Stomach (tissue), 9 donors: ENCODE measurements around the gene TMEM140. TPM values are rescaled to one million over a fixed set of nuclear protein-coding genes. Genes with fewer than 3 reads are reported as not detected.
"Not testable (repeated sequence)": the region's sequence is repeated elsewhere in the genome, so short reads cannot be mapped to it uniquely, and the experiment has no call there.

Experiments
- DNase-seq, 2 donors: peaks; one replicate each; pipeline versions ENCODE4 v3.0.0 to v3.0.0-alpha.2; 2013 to 2019
- H3K27ac ChIP-seq, 5 donors: fragments of 200-600 bp in 4 of 5; sonication (generic) in 4 of 5; one replicate each; pipeline ENCODE4 v1.5.1; 2013 to 2019; ENCODE audit warnings: mild to moderate bottlenecking in 1 of 5, moderate library complexity in 1 of 5
- H3K27me3 ChIP-seq, 3 donors: fragments of 200-600 bp; sonication (generic); one replicate each; pipeline ENCODE4 v1.5.1; 2017 to 2019; ENCODE audit warnings: mixed run types in 1 of 3
- H3K36me3 ChIP-seq, 4 donors: fragments of 200-600 bp; sonication (generic); 1 replicate in 3 of 4; 2 replicates in 1 of 4; pipeline ENCODE4 v1.5.1; 2016 to 2019
- H3K4me1 ChIP-seq, 4 donors: fragments of 200-600 bp; sonication (generic); one replicate each; pipeline ENCODE4 v1.5.1; 2016 to 2019
- H3K4me3 ChIP-seq, 4 donors: fragments of 200-600 bp; sonication (generic) in 3 of 4; one replicate each; pipeline ENCODE4 v1.5.1; 2016 to 2019; ENCODE audit warnings: mild to moderate bottlenecking in 1 of 4
- H3K9me3 ChIP-seq, 4 donors: fragments of 200-600 bp; sonication (generic); one replicate each; pipeline ENCODE4 v1.5.1; 2016 to 2019
- CTCF ChIP-seq, 7 experiments: fragments of 450-650 bp in 4 of 7; fragments of 200-600 bp in 3 of 7; sonication (generic) in 3 of 7; IDR thresholded peaks; one replicate each; pipeline ENCODE4 v1.5.1; 2016 to 2019; ENCODE audit warnings: antibody characterized with exemption in 7 of 7, control low read depth in 2 of 7, mild to moderate bottlenecking in 1 of 7
- EP300 ChIP-seq: sonication (generic); formaldehyde crosslinking; IDR thresholded peaks from one replicate; pipeline ENCODE4 v1.6.1; 2017; ENCODE audit warnings: antibody characterized with exemption
- POLR2A ChIP-seq, 4 donors: fragments of 450-650 bp; IDR thresholded peaks; one replicate each; pipeline ENCODE4 v1.6.1; 2016; ENCODE audit warnings: antibody characterized with exemption in 4 of 4, control low read depth in 2 of 4, mild to moderate bottlenecking in 1 of 4, moderate library complexity in 1 of 4
- POLR2AphosphoS5 ChIP-seq, 3 donors: sonication (generic); formaldehyde crosslinking; IDR thresholded peaks; one replicate each; pipeline ENCODE4 v1.6.1; 2016; ENCODE audit warnings: antibody characterized with exemption in 3 of 3
- whole genome bisulfite sequencing, 5 donors: extraction: QIAGEN DNeasy Blood & Tissue Kit in 3 of 5; methylation state at CpG; one replicate each; pipeline versions ENCODE4 v1.1.5 to v1.1.7; 2013 to 2018; 5-methylcytosine and 5-hydroxymethylcytosine counted together
- intact Hi-C: fragments of 100-400 bp; cut with DNase I; formaldehyde crosslinking; loops from one replicate; pipeline ENCODE4 v1.15.1; 2023; ENCODE audit warnings: low total_unique reads
- polyA plus RNA-seq, 3 donors: library from polyadenylated mRNA; stranded (reverse); fragments of 200-250 nt; gene quantifications; one replicate each; pipeline ENCODE4 v1.2.3, GENCODE V29; 2013
- total RNA-seq, 5 donors: library from RNA; depleted of rRNA; stranded (reverse); fragments of >200 nt; gene quantifications; one replicate each; pipeline versions ENCODE4 v1.1.0 to v1.2.3, GENCODE V29; 2014 to 2016
- donor health status: healthy with polysubstance abuse.
- donor health status: Bipolar disorder and iron deficiency.
- donor health status: healthy.

The TMEM140 gene
- total and polyA plus RNA-seq, 8 donors = 0.89 to 18.7 (median 7.9) TPM

- no peak for TF ChIP-seq CTCF (IDR thresholded peaks at IDR 0.05)
- no peak for TF ChIP-seq EP300
- no peak for TF ChIP-seq POLR2AphosphoS5 (IDR thresholded peaks at IDR 0.05)
- TF ChIP-seq POLR2A (IDR thresholded peaks at IDR 0.05) = no peak
- Histone ChIP-seq H3K4me1 (peaks cover 17 to 43% (median 37%) of the 10 kb centered on the region in 4 donors), H3K4me3 (no peak overlapping the region), H3K27me3 (no peaks in the 10 kb centered on the region), H3K36me3 (peaks cover 19 to 35% (median 32%) of the 10 kb centered on the region in 4 donors), H3K27ac (no peak overlapping the region), H3K9me3 (no peaks in the 10 kb centered on the region)
- WGBS, 5 donors = 70 to 76% (median 72%) methylated on average over 5 to 6 of the region's 6 CpGs
- DNase-seq = peak in 1 of 2 donors; percentile 35
- intact Hi-C loops = no loop called here
Observed at GRCh38 chr7:135208102-135208793, 60.4 kb downstream of the TMEM140 start.

- no peaks in the 10 kb centered on the region for H3K9me3 ChIP-seq
- no peak overlapping the region for H3K27ac ChIP-seq
- peaks cover 9 to 25% (median 22%) of the 10 kb centered on the region in 4 donors for H3K36me3 ChIP-seq
- peaks cover 17 to 43% (median 37%) of the 10 kb centered on the region in 4 donors for H3K4me1 ChIP-seq
- no peak for TF ChIP-seq POLR2A (IDR thresholded peaks at IDR 0.05)
- TF ChIP-seq EP300 = no peak
- no peak for TF ChIP-seq POLR2AphosphoS5 (IDR thresholded peaks at IDR 0.05)
- no peak for TF ChIP-seq CTCF (IDR thresholded peaks at IDR 0.05)
- H3K4me3 ChIP-seq = no peak overlapping the region
- intact Hi-C loops = no loop called here
- DNase-seq = no peak
- no peaks in the 10 kb centered on the region for H3K27me3 ChIP-seq
- WGBS, 5 donors = 63 to 79% (median 70%) methylated on average over 7 of the region's 7 CpGs
Observed at GRCh38 chr7:135209225-135209834, 61.5 kb downstream of the TMEM140 start.

- intact Hi-C loops = no loop called here
- Histone ChIP-seq H3K4me3 (peak overlapping the region; percentile 71 to 82 (median 78)), H3K36me3 (peaks cover 0 to 9% (median 6%) of the 10 kb centered on the region in 4 donors), H3K9me3 (no peaks in the 10 kb centered on the region), H3K4me1 (peaks cover 17 to 43% (median 37%) of the 10 kb centered on the region in 4 donors), H3K27ac (peak overlapping the region; percentile 92 to 96 (median 93)), H3K27me3 (no peaks in the 10 kb centered on the region)
- WGBS, 5 donors = 0 to 2% (median 0%) methylated on average over 9 to 13 of the region's 13 CpGs
- DNase-seq = peak in 1 of 2 donors; percentile 63
- TF ChIP-seq POLR2AphosphoS5 (IDR thresholded peaks at IDR 0.05) (no peak), CTCF (IDR thresholded peaks at IDR 0.05) (no peak), EP300 (no peak), POLR2A (IDR thresholded peaks at IDR 0.05) (no peak)
Observed at GRCh38 chr7:135210888-135211178, 63.0 kb downstream of the TMEM140 start.

GRCh38 chr7:135211179-135211945 is 63.5 kb downstream of the TMEM140 start, which contains the start of gene WDR91:
Gene WDR91 (minus strand): TSS chr7:135211526. CDS start chr7:135211502, 24 bp downstream.
- peak within 1 kb of the TSS; percentile 92 to 96 (median 94) for H3K27ac ChIP-seq
- peaks cover 0 to 6% (median 2%) of the 10 kb centered on the region in 4 donors for H3K36me3 ChIP-seq
- no peaks in the 10 kb centered on the region for H3K27me3 ChIP-seq
- WGBS, 5 donors = 0 to 1% (median 0%) methylated on average over 15 to 82 of the region's 82 CpGs
- TF ChIP-seq CTCF (IDR thresholded peaks at IDR 0.05) (no peak), POLR2A (IDR thresholded peaks at IDR 0.05) (peak in 2 of 4 donors; percentile 33 to 82), EP300 (no peak), POLR2AphosphoS5 (IDR thresholded peaks at IDR 0.05) (peak; percentile 62 to 95 (median 88))
- peaks cover 17 to 43% (median 37%) of the 10 kb centered on the region in 4 donors for H3K4me1 ChIP-seq
- H3K4me3 ChIP-seq = peak within 1 kb of the TSS; percentile 71 to 82 (median 78)
- intact Hi-C loops = no loop called here
- DNase-seq = peak; percentile 98 to 99
- no peaks in the 10 kb centered on the region for H3K9me3 ChIP-seq

- WGBS, 5 donors = 43 to 53% (median 49%) methylated on average over 27 to 30 of the region's 30 CpGs
- Histone ChIP-seq H3K27ac (peak overlapping the region; percentile 92 to 96 (median 94)), H3K4me1 (peaks cover 17 to 41% (median 34%) of the 10 kb centered on the region in 4 donors), H3K4me3 (peak overlapping the region; percentile 71 to 82 (median 78))
- peak in 1 of 2 donors; percentile 49 for DNase-seq
- H3K36me3 ChIP-seq, H3K9me3 ChIP-seq, H3K27me3 ChIP-seq, intact Hi-C loops: not testable (repeated sequence)
Observed at GRCh38 chr7:135211946-135212685, 64.2 kb downstream of the TMEM140 start.
